SK-N-SH treated with all-trans-retinoic acid at 6 μM for 48 hours (cell line): ENCODE results near the gene SORL1.

Source experiments
- ATAC-seq: fragments of 200-7000 bp; cut with Tn5 transposase; 3 replicates; pipeline ENCODE4 v1.9.1; 2020; ENCODE audit warnings: mild to moderate bottlenecking, moderate library complexity
- ARNTL ChIP-seq: fragments of 450-650 bp; formaldehyde crosslinking; IDR thresholded peaks from 2 replicates; pipeline ENCODE4 v1.5.0; 2020; ENCODE audit warnings: low read depth, mild to moderate bottlenecking, moderate library complexity, borderline replicate concordance
- BACH2 ChIP-seq: fragments of 250-450 bp; sonication (Bioruptor Pico); IDR thresholded peaks from 2 replicates; pipeline ENCODE4 v1.9.0; 2021; ENCODE audit warnings: mild to moderate bottlenecking, borderline replicate concordance
- CSDC2 ChIP-seq: fragments of 250-450 bp; sonication (Bioruptor Pico); IDR thresholded peaks from 2 replicates; pipeline ENCODE4 v1.5.0; 2020; ENCODE audit warnings: mild to moderate bottlenecking, moderate library complexity
- ESRRG ChIP-seq: fragments of 250-450 bp; sonication (Bioruptor Pico); IDR thresholded peaks from 2 replicates; pipeline ENCODE4 v1.6.1; 2021; ENCODE audit warnings: mild to moderate bottlenecking
- GLIS3 ChIP-seq: fragments of 250-450 bp; sonication (Bioruptor Pico); IDR thresholded peaks from 2 replicates; pipeline ENCODE4 v1.5.0; 2020; ENCODE audit warnings: mild to moderate bottlenecking, moderate library complexity
- ISL1 ChIP-seq: fragments of 250-450 bp; sonication (Bioruptor Pico); IDR thresholded peaks from 2 replicates; pipeline ENCODE4 v2.1.2; 2022; ENCODE audit warnings: mild to moderate bottlenecking, moderate library complexity
- OSR1 ChIP-seq: fragments of 250-450 bp; sonication (Bioruptor Pico); IDR thresholded peaks from 2 replicates; pipeline ENCODE4 v1.8.0; 2022; ENCODE audit warnings: moderate library complexity, mild to moderate bottlenecking, inconsistent platforms
- PPARA ChIP-seq: fragments of 250-450 bp; sonication (Bioruptor Pico); IDR thresholded peaks from 2 replicates; pipeline ENCODE4 v1.5.0; 2020; ENCODE audit warnings: mild to moderate bottlenecking, borderline replicate concordance
- RARB ChIP-seq: fragments of 250-450 bp; sonication (Bioruptor Pico); IDR thresholded peaks from 2 replicates; pipeline ENCODE4 v1.8.0; 2021; ENCODE audit warnings: mild to moderate bottlenecking, moderate library complexity
- SNAI2 ChIP-seq: fragments of 250-450 bp; sonication (Bioruptor Pico); IDR thresholded peaks from 2 replicates; pipeline ENCODE4 v1.5.0; 2020; ENCODE audit warnings: mild to moderate bottlenecking, moderate library complexity
- TCF4 ChIP-seq: fragments of 250-450 bp; sonication (Bioruptor Pico); IDR thresholded peaks from 2 replicates; pipeline ENCODE4 v1.8.0; 2021; ENCODE audit warnings: mild to moderate bottlenecking, moderate library complexity, borderline replicate concordance
- TOX ChIP-seq: fragments of 250-450 bp; sonication (Bioruptor Pico); IDR thresholded peaks from 2 replicates; pipeline ENCODE4 v1.8.0; 2021; ENCODE audit warnings: mild to moderate bottlenecking, moderate library complexity, borderline replicate concordance
- ZC3H10 ChIP-seq: fragments of 250-450 bp; sonication (Bioruptor Pico); IDR thresholded peaks from 2 replicates; pipeline ENCODE4 v1.5.1; 2021; ENCODE audit warnings: mild to moderate bottlenecking, moderate library complexity
- ZFP30 ChIP-seq: fragments of 450-650 bp; formaldehyde crosslinking; IDR thresholded peaks from 2 replicates; pipeline ENCODE4 v1.5.0; 2022; ENCODE audit warnings: mild to moderate bottlenecking, moderate library complexity
- ZNF565 ChIP-seq: fragments of 450-650 bp; formaldehyde crosslinking; conservative IDR thresholded peaks from 2 replicates; pipeline ENCODE4 v1.5.0; 2020; ENCODE audit warnings: low read depth, mild to moderate bottlenecking, moderate library complexity
- ZNF70 ChIP-seq: fragments of 450-650 bp; formaldehyde crosslinking; IDR thresholded peaks from 2 replicates; pipeline ENCODE4 v1.5.0; 2020; ENCODE audit warnings: mild to moderate bottlenecking, moderate library complexity
- ZNF8 ChIP-seq: fragments of 450-650 bp; formaldehyde crosslinking; IDR thresholded peaks from 2 replicates; pipeline ENCODE4 v1.5.0; 2020; ENCODE audit warnings: mild to moderate bottlenecking, moderate library complexity
- TF ChIP-seq, protein P1 (sequence below): fragments of 250-450 bp; sonication (Bioruptor Pico); IDR thresholded peaks from 2 replicates; pipeline ENCODE4 v1.8.0; 2020; ENCODE audit warnings: mild to moderate bottlenecking, moderate library complexity, borderline replicate concordance
- TF ChIP-seq, protein P2 (sequence below): fragments of 250-450 bp; sonication (Bioruptor Pico); IDR thresholded peaks from 2 replicates; pipeline ENCODE4 v1.5.0; 2020; ENCODE audit warnings: mild to moderate bottlenecking, moderate library complexity
- TF ChIP-seq, protein P3 (sequence below): fragments of 250-450 bp; sonication (Bioruptor Pico); IDR thresholded peaks from 2 replicates; pipeline ENCODE4 v1.5.1; 2021; ENCODE audit warnings: mild to moderate bottlenecking, moderate library complexity
- TF ChIP-seq, protein P4 (sequence below): fragments of 250-450 bp; sonication (Bioruptor Pico); IDR thresholded peaks from 2 replicates; pipeline ENCODE4 v1.5.1; 2020; ENCODE audit warnings: low read depth, mild to moderate bottlenecking, moderate library complexity

The SORL1 gene, protein sequence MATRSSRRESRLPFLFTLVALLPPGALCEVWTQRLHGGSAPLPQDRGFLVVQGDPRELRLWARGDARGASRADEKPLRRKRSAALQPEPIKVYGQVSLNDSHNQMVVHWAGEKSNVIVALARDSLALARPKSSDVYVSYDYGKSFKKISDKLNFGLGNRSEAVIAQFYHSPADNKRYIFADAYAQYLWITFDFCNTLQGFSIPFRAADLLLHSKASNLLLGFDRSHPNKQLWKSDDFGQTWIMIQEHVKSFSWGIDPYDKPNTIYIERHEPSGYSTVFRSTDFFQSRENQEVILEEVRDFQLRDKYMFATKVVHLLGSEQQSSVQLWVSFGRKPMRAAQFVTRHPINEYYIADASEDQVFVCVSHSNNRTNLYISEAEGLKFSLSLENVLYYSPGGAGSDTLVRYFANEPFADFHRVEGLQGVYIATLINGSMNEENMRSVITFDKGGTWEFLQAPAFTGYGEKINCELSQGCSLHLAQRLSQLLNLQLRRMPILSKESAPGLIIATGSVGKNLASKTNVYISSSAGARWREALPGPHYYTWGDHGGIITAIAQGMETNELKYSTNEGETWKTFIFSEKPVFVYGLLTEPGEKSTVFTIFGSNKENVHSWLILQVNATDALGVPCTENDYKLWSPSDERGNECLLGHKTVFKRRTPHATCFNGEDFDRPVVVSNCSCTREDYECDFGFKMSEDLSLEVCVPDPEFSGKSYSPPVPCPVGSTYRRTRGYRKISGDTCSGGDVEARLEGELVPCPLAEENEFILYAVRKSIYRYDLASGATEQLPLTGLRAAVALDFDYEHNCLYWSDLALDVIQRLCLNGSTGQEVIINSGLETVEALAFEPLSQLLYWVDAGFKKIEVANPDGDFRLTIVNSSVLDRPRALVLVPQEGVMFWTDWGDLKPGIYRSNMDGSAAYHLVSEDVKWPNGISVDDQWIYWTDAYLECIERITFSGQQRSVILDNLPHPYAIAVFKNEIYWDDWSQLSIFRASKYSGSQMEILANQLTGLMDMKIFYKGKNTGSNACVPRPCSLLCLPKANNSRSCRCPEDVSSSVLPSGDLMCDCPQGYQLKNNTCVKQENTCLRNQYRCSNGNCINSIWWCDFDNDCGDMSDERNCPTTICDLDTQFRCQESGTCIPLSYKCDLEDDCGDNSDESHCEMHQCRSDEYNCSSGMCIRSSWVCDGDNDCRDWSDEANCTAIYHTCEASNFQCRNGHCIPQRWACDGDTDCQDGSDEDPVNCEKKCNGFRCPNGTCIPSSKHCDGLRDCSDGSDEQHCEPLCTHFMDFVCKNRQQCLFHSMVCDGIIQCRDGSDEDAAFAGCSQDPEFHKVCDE (N-terminal part only)

DNA sequence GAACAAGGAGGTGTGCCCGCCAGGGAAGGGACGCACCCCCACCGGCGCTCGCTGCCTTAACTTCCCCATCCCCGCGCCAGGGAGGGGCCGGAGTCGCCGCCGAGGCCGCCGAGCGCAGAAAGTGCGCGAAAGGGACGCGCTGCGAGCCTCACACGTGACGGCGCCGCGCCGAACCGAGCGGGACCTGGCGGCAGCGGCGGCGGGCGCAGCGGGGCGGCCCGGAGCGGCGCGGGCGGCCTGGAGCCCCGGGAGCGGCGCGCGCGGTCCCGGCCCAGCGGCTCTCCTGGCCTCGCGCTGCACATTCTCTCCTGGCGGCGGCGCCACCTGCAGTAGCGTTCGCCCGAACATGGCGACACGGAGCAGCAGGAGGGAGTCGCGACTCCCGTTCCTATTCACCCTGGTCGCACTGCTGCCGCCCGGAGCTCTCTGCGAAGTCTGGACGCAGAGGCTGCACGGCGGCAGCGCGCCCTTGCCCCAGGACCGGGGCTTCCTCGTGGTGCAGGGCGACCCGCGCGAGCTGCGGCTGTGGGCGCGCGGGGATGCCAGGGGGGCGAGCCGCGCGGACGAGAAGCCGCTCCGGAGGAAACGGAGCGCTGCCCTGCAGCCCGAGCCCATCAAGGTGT, at the start of gene SORL1:
Gene SORL1, plus strand, starts transcription at position 329 of the 623 bp plus-strand sequence. Its CDS starts 18 bp downstream, at position 347.
- TF ChIP-seq RARB (CRISPR knock-in tag) (no peak), ZNF70 (CRISPR knock-in tag) (no peak), TCF4 (CRISPR knock-in tag) (no peak), SNAI2 (CRISPR knock-in tag) (no peak), ZFP30 (CRISPR knock-in tag) (no peak), ARNTL (no peak), BACH2 (CRISPR knock-in tag) (no peak), PPARA (CRISPR knock-in tag) (no peak), ZNF8 (CRISPR knock-in tag) (no peak), CSDC2 (CRISPR knock-in tag) (no peak), TOX (CRISPR knock-in tag) (no peak), ISL1 (CRISPR knock-in tag) (no peak), ZC3H10 (CRISPR knock-in tag) (no peak), OSR1 (CRISPR knock-in tag) (no peak)
- TF ChIP-seq, protein P1, sequence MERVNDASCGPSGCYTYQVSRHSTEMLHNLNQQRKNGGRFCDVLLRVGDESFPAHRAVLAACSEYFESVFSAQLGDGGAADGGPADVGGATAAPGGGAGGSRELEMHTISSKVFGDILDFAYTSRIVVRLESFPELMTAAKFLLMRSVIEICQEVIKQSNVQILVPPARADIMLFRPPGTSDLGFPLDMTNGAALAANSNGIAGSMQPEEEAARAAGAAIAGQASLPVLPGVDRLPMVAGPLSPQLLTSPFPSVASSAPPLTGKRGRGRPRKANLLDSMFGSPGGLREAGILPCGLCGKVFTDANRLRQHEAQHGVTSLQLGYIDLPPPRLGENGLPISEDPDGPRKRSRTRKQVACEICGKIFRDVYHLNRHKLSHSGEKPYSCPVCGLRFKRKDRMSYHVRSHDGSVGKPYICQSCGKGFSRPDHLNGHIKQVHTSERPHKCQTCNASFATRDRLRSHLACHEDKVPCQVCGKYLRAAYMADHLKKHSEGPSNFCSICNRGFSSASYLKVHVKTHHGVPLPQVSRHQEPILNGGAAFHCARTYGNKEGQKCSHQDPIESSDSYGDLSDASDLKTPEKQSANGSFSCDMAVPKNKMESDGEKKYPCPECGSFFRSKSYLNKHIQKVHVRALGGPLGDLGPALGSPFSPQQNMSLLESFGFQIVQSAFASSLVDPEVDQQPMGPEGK (CRISPR knock-in tag) = no peak
- TF ChIP-seq, protein P2, sequence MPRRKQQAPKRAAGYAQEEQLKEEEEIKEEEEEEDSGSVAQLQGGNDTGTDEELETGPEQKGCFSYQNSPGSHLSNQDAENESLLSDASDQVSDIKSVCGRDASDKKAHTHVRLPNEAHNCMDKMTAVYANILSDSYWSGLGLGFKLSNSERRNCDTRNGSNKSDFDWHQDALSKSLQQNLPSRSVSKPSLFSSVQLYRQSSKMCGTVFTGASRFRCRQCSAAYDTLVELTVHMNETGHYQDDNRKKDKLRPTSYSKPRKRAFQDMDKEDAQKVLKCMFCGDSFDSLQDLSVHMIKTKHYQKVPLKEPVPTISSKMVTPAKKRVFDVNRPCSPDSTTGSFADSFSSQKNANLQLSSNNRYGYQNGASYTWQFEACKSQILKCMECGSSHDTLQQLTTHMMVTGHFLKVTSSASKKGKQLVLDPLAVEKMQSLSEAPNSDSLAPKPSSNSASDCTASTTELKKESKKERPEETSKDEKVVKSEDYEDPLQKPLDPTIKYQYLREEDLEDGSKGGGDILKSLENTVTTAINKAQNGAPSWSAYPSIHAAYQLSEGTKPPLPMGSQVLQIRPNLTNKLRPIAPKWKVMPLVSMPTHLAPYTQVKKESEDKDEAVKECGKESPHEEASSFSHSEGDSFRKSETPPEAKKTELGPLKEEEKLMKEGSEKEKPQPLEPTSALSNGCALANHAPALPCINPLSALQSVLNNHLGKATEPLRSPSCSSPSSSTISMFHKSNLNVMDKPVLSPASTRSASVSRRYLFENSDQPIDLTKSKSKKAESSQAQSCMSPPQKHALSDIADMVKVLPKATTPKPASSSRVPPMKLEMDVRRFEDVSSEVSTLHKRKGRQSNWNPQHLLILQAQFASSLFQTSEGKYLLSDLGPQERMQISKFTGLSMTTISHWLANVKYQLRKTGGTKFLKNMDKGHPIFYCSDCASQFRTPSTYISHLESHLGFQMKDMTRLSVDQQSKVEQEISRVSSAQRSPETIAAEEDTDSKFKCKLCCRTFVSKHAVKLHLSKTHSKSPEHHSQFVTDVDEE (CRISPR knock-in tag) = no peak
- TF ChIP-seq, protein P3, sequence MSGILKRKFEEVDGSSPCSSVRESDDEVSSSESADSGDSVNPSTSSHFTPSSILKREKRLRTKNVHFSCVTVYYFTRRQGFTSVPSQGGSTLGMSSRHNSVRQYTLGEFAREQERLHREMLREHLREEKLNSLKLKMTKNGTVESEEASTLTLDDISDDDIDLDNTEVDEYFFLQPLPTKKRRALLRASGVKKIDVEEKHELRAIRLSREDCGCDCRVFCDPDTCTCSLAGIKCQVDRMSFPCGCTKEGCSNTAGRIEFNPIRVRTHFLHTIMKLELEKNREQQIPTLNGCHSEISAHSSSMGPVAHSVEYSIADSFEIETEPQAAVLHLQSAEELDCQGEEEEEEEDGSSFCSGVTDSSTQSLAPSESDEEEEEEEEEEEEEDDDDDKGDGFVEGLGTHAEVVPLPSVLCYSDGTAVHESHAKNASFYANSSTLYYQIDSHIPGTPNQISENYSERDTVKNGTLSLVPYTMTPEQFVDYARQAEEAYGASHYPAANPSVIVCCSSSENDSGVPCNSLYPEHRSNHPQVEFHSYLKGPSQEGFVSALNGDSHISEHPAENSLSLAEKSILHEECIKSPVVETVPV (CRISPR knock-in tag) = no peak
- ATAC-seq = peak; percentile 98

DNA sequence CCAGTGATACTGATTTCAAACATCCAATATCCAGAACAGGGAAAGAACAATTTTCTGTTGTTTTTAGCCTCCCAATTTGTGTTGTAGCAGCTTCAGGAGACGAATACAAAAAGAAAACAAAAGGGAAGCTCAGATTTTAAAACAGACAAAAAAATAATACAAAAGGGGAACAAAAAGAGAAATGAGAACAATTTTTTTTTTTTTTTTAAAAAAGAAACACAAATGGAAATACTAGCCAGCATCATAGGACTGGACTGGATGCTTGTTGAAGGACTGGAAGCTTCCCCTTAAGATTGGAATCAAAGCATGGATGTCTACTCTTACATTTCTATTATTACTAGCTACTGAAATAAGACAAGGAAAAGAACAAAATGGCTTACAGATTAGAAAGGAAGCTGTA, 46.5 kb upstream of the SORL1 start:
- ATAC-seq = no peak
- no peak for TF ChIP-seq ESRRG
- no peak for TF ChIP-seq RARB (CRISPR knock-in tag)
- TF ChIP-seq, protein P3 (CRISPR knock-in tag) = no peak

GRCh38 chr11:121406291-121406690, 45.8 kb upstream of the SORL1 start:
- ATAC-seq = no peak
- TF ChIP-seq SNAI2 (CRISPR knock-in tag) (no peak), GLIS3 (CRISPR knock-in tag) (no peak), BACH2 (CRISPR knock-in tag) (no peak), ARNTL (no peak), OSR1 (CRISPR knock-in tag) (no peak), ISL1 (CRISPR knock-in tag) (no peak), TOX (CRISPR knock-in tag) (no peak), ZNF565 (CRISPR knock-in tag) (no peak)
- TF ChIP-seq, protein P3 (CRISPR knock-in tag) = no peak
- TF ChIP-seq, protein P4, sequence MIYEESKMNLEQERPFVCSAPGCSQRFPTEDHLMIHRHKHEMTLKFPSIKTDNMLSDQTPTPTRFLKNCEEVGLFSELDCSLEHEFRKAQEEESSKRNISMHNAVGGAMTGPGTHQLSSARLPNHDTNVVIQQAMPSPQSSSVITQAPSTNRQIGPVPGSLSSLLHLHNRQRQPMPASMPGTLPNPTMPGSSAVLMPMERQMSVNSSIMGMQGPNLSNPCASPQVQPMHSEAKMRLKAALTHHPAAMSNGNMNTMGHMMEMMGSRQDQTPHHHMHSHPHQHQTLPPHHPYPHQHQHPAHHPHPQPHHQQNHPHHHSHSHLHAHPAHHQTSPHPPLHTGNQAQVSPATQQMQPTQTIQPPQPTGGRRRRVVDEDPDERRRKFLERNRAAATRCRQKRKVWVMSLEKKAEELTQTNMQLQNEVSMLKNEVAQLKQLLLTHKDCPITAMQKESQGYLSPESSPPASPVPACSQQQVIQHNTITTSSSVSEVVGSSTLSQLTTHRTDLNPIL = no peak
